HG03354 (cell line): Measurements from ENCODE around the gene CARD18.

ENCODE experiments used
- ATAC-seq: cut with Tn5 transposase; IDR thresholded peaks from one replicate; pipeline ENCODE4 v1.9.1; 2021; ENCODE audit warnings: mild to moderate bottlenecking; ENCODE audit not compliant: unreplicated experiment, poor library complexity, severe bottlenecking

CARD18 gene

GRCh38 chr11:105139669-105140068, at the start of gene CARD18:
Gene CARD18, minus strand, starts transcription at chr11:105139769. Its CDS starts 43 bp downstream, at chr11:105139726.
- no peak for ATAC-seq

GRCh38 chr11:105183987-105184386, 44.4 kb upstream of the CARD18 start:
- ATAC-seq = no peak

DNA sequence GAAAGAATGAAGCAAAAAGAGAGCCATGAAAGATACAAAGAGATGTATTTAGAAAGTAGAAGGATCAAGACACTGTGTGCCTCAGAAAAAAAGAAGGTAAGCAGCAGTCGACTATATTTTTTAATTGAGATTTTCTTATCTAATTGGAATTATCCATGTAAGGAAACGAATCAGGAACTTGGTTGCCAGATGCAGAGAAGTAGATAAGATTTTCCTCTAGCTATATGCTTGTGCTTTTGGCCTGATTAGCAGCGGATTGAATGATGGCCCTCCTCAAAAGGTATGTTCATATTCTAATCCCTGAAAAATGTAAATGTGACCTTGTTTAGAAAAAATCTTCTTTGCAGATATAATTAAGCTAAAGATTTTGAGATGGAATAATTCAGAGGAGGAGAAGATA, 43.9 kb upstream of the CARD18 start:
- ATAC-seq = no peak

GRCh38 chr11:105181521-105181920, 42.0 kb upstream of the CARD18 start:
- no peak for ATAC-seq

DNA sequence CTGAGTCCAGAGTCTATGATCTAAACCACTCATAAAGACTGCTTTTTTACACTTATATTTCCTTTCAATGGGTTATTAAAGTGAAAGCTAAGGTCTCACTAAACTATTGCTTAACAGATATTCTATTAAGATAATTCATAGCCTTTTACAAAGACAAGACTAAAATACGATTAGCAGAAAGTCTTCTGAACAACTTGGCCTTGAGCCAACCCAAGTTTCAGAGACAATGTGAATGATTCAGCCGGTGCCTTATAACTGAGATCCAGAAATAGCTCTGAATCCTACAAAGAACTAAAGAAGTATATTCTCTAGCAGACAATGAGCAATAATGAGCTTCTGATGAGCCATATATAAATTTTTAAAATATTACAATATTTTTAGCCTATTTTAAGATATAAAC, 41.5 kb upstream of the CARD18 start:
- no peak for ATAC-seq

DNA sequence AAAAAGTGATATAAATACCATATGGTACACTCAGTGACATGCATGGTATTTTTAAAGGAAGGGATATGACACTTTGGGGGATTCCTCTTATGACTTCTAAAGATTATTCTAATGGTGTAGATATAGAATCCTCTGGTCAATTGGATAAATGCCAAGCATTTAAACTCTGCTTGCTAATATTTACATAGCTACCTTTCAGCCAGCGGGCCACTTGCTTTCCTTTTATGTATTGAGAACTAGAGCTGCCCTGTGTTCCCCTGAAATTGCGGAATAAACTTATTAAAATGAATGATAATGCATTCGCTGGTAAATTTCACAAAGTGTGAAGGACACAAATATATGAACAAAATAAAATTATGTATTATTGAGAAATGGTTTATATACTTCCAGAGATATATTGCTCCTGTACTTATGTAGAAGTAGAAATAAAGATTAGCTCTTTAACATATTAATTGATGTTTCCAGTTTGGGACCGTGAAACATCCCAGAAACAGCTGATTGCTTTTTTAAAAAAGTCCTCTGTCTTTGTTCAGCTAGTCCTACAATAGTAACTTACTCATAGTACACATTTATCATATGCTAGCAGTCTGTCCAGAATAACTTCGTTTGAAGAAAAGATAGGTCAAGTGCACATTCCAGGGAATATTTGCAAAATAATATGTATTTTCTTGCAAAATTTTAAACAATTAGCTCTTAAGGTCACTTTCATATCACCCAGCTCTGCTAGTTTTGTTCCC, 40.1 kb upstream of the CARD18 start:
- no peak for ATAC-seq

- ATAC-seq = no peak
Measured at GRCh38 chr11:105177658-105178057, 38.1 kb upstream of the CARD18 start.

DNA sequence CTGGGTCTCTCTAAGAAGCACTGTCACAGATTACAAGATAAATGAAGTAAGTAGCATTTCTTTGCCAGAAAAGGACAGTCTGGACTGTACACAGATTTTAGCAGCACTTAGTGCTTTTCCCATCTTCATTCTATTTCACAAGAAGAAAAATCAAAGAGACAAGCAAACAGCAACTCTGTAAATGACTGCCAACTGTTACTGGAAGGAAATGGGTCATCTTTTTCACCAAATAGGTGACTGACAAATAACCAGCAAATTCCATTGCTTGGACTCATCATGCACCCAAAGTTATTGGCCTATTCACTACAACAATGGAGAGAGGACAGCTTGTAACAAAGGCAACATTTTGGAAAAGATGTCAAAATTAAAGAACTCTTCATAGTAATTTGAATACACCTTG, 28.9 kb upstream of the CARD18 start:
- no peak for ATAC-seq

GRCh38 chr11:105167244-105167643, 27.7 kb upstream of the CARD18 start:
- no peak for ATAC-seq

DNA sequence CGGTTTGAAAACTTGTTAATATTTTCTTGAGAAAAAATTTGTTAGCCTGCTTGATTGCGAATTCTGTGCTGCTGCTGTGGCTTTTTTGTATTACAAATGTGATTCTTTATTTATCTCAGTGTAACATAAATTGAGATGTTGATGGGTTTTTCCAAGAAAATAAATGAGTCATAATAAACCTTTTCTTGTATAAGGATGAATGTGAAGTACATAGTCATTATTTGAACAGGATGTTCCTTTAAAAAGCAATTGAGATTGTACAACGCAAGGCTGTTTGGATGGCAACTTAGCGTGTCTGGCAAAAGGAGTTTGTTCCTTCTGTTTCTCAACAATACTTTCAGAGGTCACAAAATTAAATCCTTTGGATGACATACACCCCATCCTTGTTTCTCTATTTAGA, 24.6 kb upstream of the CARD18 start:
- ATAC-seq = no peak

DNA sequence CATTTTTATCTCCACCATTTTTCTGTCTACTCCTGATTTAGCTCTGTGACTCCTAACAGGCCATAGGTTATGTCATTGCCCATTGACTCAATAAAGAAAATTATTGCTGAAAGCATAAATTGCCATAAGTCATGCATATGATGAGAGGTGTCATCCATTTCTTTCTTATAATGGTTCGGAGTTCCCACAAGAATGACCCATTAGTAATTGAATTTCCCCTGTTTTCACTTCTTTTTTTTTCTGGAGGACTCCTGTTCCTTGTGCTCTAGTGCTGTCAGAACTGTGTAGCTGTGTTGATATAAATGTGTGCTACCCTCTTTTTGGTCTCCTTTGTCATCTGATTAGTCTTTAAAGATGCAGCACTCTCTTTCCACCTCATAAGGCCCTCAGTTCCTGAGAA, 22.9 kb upstream of the CARD18 start:
- no peak for ATAC-seq

- no peak for ATAC-seq
Measured at GRCh38 chr11:105158436-105158835, 18.9 kb upstream of the CARD18 start.

- no peak for ATAC-seq
Measured at GRCh38 chr11:105156720-105157119, 17.2 kb upstream of the CARD18 start.

DNA sequence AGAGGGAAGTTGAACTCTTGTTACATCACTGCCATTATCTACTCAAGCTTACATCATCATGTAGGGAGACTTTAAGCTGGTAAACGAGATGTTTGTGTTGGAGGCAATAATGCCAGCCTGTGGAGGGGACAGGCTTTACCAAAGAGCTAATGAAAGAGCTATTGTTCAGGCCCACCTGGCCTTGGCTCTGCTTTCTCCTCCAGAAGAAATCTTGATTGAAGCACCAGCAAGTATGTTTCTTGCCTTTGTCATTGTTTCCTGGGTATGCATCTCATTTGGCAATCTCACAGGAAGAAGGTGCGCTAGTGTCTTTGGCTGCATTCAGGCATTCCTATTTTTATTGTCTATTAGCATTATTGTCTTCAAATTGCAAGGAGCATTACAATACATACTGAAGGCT, 16.7 kb upstream of the CARD18 start:
- ATAC-seq = no peak

- ATAC-seq = no peak
Measured at GRCh38 chr11:105155679-105156078, 16.1 kb upstream of the CARD18 start.

DNA sequence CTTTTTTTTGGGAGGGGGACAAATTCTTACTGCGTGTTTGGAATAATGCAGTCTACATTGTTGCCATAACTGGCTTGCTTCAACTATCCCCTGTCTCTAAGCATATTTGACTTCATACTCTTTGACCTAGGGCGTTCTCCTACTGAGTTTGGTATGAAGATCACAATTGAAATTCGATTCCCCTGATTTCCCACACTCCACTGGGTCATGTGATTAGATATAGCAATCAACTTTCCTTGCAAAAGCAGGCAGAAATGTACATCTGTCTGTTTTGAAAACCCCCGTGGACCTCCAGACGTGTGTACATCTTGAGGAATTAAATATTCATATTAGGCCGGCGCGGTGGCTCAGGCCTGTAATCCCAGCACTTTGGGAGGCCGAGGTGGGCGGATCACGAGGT, 13.8 kb upstream of the CARD18 start:
- ATAC-seq = no peak

DNA sequence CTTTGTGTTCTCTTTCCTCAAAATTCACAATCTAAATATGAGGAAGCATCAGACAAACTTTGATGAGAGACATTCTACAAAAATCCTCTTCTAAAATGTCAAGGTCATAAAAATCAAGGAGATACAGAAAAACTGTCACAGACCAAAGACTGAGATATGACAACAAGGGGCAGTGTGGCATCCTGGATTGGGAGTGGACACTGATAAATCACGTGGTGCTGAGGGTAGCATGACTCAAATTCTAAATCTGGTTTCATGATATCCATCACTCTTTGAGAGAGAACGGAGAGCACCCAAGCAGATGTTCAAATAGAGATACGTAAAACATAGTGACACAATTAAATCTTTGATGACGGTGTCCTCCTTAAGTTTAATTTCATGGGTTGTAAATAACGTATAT, 13.0 kb upstream of the CARD18 start:
- no peak for ATAC-seq

DNA sequence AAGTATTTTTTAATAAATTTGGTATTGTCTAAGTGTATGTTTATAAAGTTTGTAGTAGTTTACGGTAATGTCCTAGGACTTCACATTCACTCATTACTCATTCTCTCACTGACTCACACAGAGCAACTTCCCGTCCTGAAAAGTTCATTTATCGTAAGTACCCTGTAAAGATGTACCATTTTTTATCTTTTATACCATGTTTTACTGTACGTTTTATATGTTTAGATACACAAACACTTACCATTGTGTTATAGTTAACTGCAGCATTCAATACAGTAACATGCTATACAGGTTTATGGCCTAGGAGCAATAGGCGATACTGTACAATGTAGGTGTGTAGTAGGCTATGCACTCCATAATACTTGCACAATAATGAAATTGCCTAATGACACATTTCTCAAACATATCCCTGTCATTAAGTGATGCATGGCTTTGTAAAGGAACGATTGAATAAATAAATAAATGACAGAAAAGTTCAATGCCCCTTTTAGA, 12.5 kb upstream of the CARD18 start:
- no peak for ATAC-seq

DNA sequence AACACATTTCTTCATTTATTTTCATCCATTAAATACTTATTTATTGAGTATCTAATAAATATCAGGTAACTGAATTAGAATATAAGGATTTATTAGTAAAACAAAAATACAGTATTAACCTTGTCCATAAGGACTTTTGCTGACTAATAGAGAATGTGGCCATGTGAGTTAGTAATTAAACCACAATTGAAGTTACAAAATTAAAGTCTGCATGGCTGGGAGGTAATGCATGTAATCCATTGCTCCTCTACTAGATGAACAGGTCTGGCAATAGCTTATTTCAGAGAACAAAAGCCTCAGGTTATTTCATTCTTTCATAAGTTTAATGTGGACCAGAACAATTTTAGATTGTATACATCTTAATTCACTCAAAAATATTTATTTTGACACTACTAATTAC, 9.9 kb upstream of the CARD18 start:
- ATAC-seq = no peak

- ATAC-seq = no peak
Measured at GRCh38 chr11:105148241-105148640, 8.7 kb upstream of the CARD18 start.

- no peak for ATAC-seq
Measured at GRCh38 chr11:105144887-105145286, 5.3 kb upstream of the CARD18 start.

DNA sequence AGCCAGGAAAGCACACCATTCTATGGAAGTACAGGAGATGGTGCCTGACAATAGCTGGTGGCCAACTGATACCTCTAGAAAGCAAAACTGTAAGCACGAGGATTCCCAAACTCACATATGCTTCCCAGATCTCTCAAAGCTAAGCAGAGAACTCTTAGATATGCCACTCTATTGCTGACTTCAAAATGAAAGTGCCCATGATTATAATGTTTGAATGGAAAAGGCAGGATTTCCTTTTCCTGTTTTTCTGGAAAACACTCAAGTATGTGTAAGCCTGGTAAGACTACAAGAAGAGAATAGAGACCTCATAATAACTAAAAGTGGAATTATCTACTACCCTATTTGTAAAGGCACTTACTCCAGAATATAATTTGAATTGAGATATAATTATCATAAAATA, 2.6 kb upstream of the CARD18 start:
- ATAC-seq = no peak
